ENCODE data around the gene KCNQ1. TPM values are rescaled to one million over a fixed set of nuclear protein-coding genes. Genes with fewer than 3 reads are reported as not detected.

The KCNQ1 gene
- total and polyA plus RNA-seq, 7 donors, result 1.1 to 25.2 (median 3.8) TPM

DNA sequence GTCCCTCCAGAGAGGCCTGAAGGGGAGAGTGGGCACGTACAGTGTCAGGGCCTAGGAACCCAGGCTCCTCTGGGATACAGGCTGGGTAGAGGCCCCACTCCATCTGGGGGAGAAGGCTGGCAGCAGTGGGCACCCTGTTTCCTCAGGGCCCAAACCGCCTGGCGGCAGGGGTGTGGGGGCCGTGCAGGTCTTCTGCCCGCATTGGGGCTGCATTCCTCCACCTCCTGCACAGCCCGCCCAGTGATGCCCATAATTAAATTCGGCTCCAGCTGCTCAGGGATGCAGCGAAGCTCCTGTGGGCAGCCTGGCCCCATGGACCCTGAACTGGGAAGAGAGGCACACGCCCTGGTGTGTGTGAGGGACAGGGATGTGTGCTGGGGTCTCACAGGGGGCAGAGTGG lies 219.6 kb downstream of the KCNQ1 start:
- no peaks in the 10 kb centered on the region for H3K36me3 ChIP-seq
- H3K27ac ChIP-seq, result no peak overlapping the region
- H3K27me3 ChIP-seq, result no peaks in the 10 kb centered on the region
- 85 to 87% methylated on average over 9 of the region's 9 CpGs for WGBS, 2 donors
- H3K4me3 ChIP-seq, result no peak overlapping the region
- peak; percentile 49 for DNase-seq
- H3K9me3 ChIP-seq, result peaks cover 0 to 8% (median 0%) of the 10 kb centered on the region in 4 donors
- intact Hi-C loops (cut with DNase I), result no loop called here
- H3K4me1 ChIP-seq, result peaks cover 0 to 16% (median 7%) of the 10 kb centered on the region in 4 donors
- TF ChIP-seq POLR2A (IDR thresholded peaks at IDR 0.05), result no peak
- TF ChIP-seq, protein P1, sequence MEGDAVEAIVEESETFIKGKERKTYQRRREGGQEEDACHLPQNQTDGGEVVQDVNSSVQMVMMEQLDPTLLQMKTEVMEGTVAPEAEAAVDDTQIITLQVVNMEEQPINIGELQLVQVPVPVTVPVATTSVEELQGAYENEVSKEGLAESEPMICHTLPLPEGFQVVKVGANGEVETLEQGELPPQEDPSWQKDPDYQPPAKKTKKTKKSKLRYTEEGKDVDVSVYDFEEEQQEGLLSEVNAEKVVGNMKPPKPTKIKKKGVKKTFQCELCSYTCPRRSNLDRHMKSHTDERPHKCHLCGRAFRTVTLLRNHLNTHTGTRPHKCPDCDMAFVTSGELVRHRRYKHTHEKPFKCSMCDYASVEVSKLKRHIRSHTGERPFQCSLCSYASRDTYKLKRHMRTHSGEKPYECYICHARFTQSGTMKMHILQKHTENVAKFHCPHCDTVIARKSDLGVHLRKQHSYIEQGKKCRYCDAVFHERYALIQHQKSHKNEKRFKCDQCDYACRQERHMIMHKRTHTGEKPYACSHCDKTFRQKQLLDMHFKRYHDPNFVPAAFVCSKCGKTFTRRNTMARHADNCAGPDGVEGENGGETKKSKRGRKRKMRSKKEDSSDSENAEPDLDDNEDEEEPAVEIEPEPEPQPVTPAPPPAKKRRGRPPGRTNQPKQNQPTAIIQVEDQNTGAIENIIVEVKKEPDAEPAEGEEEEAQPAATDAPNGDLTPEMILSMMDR (IDR thresholded peaks at IDR 0.05), result no peak
- TF ChIP-seq EP300 (IDR thresholded peaks at IDR 0.05), result no peak
- no peak for TF ChIP-seq POLR2AphosphoS5 (IDR thresholded peaks at IDR 0.05)

DNA sequence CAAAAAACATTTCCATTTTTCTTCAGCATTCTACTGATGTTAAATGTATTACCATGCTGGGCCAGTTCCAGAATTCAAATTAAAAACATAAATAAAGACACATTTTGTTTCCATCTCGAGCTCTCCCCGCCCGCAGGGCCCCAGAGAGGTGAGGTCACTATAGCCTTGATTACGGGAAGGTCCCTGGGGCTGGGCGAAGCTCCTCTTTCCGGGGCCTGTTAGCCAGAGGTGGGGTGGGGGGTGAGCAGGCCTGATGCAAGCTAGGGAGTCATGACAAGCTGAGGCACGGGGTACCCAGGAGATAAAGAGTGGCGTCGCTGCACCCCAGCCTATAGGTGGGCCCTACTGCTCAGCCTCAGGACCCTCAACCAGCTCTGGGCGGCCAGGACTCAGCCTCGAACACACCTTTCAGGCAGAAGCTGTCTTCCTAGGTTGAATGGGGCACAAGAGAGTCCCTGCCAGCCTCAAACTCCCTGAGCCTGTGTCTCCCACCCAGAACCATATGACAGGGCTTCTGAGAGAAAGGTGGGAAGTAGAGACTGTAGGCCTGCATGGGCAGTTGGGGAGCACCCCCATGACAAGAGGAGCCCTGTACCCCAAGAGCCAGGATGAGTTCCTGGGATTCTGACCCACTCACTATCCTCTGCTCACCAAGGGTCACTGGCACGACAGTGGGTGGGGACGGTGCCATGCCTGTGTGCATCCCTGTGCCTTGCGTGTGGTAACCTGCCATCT lies 220.2 kb downstream of the KCNQ1 start:
- Histone ChIP-seq H3K4me1 (peaks cover 0 to 16% (median 7%) of the 10 kb centered on the region in 4 donors), H3K36me3 (no peaks in the 10 kb centered on the region)
- WGBS, 2 donors, result 92 to 93% methylated on average over 14 of the region's 14 CpGs

DNA sequence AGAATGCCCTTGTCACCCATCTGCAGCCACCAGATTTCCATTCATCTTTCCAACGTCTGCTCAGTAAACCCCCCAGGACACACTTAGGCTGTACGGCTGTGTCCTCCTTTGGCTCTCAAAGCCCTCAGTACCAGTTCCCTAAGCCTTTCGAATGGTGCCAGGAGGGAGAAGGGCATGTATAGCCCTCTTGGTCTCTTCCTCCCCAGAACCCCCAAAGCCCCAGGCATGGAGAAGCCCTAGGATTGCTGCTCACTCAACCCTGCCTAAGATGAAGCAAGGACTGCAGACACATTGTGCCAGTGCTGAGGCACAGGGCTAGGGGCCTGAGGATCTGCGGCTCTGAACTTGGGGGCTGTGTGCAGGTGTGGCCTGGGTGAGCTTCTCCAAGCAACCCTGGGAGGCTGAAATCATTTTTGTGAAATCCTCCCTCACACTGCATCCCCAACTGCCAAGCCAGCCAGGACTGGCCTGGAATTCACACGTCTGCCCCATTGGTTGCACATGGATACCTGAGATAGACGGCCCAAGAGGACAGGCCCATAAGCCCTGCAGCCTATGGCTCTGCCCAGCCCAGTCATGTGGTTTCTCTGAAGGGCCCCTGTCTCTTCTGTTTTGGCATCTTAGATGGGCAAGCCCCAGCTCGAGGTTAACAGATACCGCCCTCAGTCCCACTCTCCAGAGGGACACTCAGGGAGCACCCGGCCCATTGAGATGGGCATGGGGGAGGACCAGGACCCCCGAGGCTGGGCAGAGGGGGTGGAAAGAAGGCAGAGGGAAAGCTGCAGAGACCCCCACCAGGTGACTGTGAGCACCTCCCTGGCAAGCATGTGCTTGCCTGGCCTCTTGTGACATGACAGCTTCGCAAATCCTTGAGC lies 221.0 kb downstream of the KCNQ1 start:
- intact Hi-C loops (cut with DNase I), result no loop called here
- Histone ChIP-seq H3K36me3 (no peaks in the 10 kb centered on the region), H3K9me3 (no peaks in the 10 kb centered on the region), H3K4me3 (no peak overlapping the region), H3K27ac (no peak overlapping the region), H3K27me3 (no peaks in the 10 kb centered on the region), H3K4me1 (peaks cover 0 to 16% (median 7%) of the 10 kb centered on the region in 4 donors)
- TF ChIP-seq, protein P1 (IDR thresholded peaks at IDR 0.05), result no peak
- TF ChIP-seq EP300 (IDR thresholded peaks at IDR 0.05), result no peak
- no peak for TF ChIP-seq POLR2AphosphoS5 (IDR thresholded peaks at IDR 0.05)
- no peak for TF ChIP-seq POLR2A (IDR thresholded peaks at IDR 0.05)
- WGBS, 2 donors, result 91 to 93% methylated on average over 11 of the region's 11 CpGs
- DNase-seq, result peak; percentile 24

More for the DNA sequence above, 220.2 kb downstream of the KCNQ1 start:
- Histone ChIP-seq H3K27me3 (no peaks in the 10 kb centered on the region), H3K9me3 (peaks cover 0 to 7% (median 0%) of the 10 kb centered on the region in 4 donors), H3K4me3 (no peak overlapping the region), H3K27ac (no peak overlapping the region)
- DNase-seq, result peak; percentile 53
- intact Hi-C loops (cut with DNase I), result no loop called here
- TF ChIP-seq POLR2A (IDR thresholded peaks at IDR 0.05) (no peak), EP300 (IDR thresholded peaks at IDR 0.05) (no peak), POLR2AphosphoS5 (IDR thresholded peaks at IDR 0.05) (no peak)
- TF ChIP-seq, protein P1 (IDR thresholded peaks at IDR 0.05), result no peak

DNA sequence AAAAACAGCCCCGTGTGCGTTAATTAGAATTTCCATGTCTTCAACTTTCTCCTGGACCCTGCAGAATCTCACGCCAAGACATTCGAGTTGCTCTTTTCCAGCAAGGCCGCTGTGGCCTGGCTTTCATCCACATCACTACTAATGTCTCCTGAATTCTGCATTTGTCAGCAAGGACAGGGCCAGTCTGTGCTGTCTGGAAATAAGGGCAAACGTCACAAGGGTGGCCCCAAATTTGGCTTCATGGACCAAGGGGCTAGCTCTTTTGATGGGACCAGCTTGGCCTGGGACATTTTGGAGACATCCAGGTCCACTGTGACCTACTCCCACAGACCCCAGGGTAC lies 221.6 kb downstream of the KCNQ1 start:
- Histone ChIP-seq H3K27me3 (no peaks in the 10 kb centered on the region), H3K4me1 (peaks cover 0 to 16% (median 7%) of the 10 kb centered on the region in 4 donors), H3K27ac (no peak overlapping the region), H3K9me3 (no peaks in the 10 kb centered on the region), H3K4me3 (no peak overlapping the region), H3K36me3 (no peaks in the 10 kb centered on the region)
- 86 to 91% methylated on average over 6 of the region's 6 CpGs for WGBS, 2 donors
- TF ChIP-seq POLR2A (IDR thresholded peaks at IDR 0.05) (no peak), EP300 (IDR thresholded peaks at IDR 0.05) (no peak), POLR2AphosphoS5 (IDR thresholded peaks at IDR 0.05) (peak; percentile 41 to 73 (median 56))
- TF ChIP-seq, protein P1 (IDR thresholded peaks at IDR 0.05), result no peak
- intact Hi-C loops (cut with DNase I), result no loop called here
- peak; percentile 65 for DNase-seq

Measured in sigmoid colon (tissue), 7 donors.